Stimulated activated CD8-positive, alpha-beta memory T cell treated with anti-CD3 and anti-CD28 coated beads, Interleukin-15, amount 100 ng/mL, for 4 hours (primary cell): ENCODE results near the gene GPAM.
"Not testable (repeated sequence)": the region's sequence is repeated elsewhere in the genome, so short reads cannot be mapped to it uniquely, and the experiment has no call there.

ENCODE experiments used
- DNase-seq, 2 donors: peaks; one replicate each; pipeline ENCODE4 v3.0.0-alpha.2; 2020; ENCODE audit warnings: low read depth in 2 of 2

GPAM gene

GRCh38 chr10:112132435-112132834, 51.1 kb downstream of the GPAM start:
- no peak for DNase-seq

DNA sequence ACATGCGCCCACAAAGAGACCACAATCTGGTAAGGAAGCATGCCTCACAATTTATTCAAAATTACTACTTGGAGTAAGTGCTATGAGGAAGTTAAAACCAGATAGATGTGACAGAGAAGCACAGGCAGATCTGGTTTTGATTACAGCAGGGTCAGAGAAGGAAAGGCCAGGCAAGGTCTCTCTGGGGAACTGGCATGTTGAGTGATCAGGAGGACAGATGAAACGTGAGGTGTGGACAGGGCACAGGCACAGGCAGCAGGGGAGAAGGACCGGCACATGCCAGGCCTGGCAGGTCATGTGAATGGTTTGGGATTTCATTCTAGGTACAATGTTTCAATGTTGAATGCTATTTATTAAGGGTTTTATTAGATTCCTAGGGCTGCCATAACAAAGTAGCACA, 51.6 kb downstream of the GPAM start:
- DNase-seq, result no peak

DNA sequence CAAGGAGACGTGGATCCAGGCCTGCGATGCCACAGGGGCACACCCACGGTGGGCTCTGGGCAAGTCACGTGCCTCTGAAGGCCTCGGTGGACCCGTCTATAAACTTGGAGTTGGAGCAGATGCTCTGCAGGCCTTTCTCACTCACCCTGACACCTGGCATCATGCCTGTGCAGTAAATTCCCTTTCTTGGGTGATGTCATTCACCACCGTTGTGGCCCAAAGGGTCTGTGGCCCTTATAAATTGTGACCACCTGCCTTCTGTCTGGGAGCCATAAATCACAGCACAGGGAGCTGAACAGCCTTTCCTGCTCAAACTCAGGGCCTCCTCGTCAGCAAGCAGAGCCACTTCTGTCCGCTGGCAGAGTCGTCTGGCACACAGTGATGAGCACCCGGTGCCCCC, 52.2 kb downstream of the GPAM start:
- DNase-seq, result no peak

DNA sequence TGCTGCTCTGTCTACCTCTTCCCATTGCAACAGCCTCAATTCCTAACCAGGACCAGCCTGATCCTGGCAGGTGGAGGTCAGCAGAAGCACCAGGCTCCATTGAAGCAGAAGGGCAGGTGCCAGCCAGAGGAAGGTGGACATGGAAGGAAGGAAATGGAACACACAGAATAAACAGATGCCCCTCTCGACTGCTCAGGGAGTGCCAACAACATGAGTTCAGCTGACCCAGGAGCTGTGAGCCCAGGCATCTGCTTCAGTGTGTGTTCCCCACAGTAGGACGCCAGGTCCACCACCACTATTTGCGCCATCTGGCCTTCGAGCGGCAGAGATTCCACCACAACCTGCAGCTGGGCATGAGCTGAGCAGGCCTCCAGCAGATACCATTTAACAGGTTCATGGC, 56.7 kb downstream of the GPAM start:
- no peak for DNase-seq

GRCh38 chr10:112126172-112126571, 57.4 kb downstream of the GPAM start:
- no peak for DNase-seq

DNA sequence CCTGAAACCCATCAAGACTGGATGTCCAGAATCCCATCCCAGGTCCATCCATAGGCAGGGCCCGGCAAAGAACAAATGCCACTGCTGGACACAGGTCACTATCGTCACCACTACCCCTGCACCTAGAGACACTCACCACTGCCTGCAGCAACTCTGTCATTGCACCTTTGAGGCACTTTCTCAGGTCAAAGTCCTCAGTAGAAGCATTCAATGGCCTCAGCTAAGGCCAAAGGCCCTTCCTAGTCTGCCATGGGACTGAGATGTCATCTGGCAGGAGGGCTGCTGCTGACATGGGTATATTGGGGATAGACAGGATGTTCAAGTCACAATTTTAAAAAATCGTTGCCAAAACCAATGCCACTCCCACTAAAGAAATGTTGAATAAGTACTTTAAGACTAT, 58.7 kb downstream of the GPAM start:
- DNase-seq, result no peak

DNA sequence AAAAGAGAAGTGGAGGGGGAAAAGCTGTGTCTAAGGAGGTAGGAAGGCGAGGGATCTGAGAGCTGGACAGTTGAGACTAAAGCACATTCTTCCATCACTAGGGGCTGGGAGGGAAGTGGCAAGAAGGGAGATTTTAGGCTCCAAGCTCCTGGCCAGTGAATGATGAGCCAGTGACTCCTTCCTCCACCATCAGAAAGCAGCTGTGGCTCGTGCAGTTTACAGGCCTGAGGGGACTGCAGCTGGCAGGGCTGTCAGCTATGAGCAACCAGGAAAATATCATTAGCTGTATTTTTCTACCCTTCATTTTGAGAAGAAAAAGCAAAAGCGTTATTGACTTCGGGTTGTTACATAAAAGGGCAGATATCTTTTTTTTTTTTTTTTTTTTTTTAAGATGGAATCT, 60.7 kb downstream of the GPAM start:
- no peak for DNase-seq

GRCh38 chr10:112120491-112120890, 63.1 kb downstream of the GPAM start:
- no peak for DNase-seq

DNA sequence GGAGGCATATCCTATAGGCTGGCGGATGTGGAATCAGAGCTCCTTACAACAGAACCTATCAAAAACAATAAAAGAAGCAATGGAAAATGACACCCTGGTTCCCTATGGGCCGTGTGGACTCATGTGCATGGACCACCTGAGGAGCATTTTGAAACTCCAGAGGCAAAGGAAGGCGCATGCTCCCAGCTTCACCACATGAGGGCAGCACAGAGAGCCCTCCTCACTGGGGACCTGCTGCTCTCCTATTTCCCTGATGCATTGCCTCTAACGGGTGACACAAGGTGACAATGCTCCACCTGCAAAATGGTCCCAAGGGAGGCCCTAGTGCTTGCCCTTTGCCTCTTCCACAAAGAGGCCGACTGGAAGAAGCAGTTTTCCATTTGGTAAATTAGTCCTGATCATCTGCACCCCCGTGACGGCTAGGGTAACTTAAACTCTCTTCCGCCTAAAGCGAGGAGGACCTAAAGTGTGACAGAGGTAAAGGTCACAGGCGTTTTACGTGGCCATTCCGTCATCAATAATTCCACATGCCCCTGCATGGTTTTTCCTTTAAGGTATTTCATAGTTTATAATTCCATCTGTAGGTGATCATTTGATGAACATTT, 67.7 kb downstream of the GPAM start:
- DNase-seq, result no peak

DNA sequence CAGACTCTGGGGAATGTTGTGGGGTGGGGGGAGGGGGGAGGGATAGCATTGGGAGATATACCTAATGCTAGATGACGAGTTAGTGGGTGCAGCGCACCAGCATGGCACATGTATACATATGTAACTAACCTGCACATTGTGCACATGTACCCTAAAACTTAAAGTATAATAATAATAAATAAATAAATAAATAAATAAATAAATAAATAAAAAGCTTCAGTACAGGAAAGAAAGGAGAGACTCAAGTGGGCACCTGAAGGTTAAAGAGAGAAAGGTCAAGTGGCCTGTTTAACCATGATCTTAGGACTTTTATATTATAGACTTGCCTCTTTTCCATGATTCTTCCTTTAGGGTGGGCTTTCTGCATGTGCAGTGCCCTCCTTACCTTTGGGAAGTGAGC, 73.8 kb downstream of the GPAM start:
- DNase-seq, result not testable (repeated sequence)
